ENCODE results near the gene TBCD.

TBCD gene

DNA sequence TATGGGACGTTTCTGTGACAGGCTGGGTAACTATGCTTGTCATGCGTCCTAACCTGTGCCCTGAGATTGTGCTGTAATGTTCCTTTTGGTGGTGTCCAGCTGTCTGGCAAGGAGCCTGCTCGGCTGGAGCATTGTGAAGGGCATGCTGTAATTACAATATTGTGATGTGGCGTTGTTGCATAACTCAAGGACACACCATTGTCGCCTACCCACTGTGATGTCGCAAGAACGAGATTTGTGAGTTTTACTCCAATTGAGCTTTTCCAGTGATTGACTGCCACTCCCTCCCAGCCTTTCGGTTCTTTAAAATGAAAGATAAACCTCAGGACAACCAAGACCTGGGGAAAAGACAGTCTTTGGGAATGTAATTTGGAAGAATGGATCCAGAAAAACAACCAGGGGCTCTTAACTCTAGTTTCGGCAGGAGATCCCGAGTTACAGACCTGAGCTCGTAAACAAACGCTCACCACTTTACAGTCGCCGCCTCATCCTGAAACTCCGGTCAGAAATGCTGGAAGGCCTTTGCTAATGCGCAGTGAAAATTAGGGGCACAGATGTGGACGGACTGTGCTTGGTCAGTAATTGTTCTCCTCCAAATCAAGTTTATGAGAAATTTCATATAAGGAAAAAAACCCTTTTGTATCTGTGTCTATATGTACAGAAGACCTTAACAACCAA lies 86.7 kb downstream of the TBCD start:
- TF ChIP-seq, protein P1, sequence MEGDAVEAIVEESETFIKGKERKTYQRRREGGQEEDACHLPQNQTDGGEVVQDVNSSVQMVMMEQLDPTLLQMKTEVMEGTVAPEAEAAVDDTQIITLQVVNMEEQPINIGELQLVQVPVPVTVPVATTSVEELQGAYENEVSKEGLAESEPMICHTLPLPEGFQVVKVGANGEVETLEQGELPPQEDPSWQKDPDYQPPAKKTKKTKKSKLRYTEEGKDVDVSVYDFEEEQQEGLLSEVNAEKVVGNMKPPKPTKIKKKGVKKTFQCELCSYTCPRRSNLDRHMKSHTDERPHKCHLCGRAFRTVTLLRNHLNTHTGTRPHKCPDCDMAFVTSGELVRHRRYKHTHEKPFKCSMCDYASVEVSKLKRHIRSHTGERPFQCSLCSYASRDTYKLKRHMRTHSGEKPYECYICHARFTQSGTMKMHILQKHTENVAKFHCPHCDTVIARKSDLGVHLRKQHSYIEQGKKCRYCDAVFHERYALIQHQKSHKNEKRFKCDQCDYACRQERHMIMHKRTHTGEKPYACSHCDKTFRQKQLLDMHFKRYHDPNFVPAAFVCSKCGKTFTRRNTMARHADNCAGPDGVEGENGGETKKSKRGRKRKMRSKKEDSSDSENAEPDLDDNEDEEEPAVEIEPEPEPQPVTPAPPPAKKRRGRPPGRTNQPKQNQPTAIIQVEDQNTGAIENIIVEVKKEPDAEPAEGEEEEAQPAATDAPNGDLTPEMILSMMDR (IDR thresholded peaks at IDR 0.05; ENCODE audit: low read length) = no peak
- TF ChIP-seq EZH2phosphoT487 (IDR thresholded peaks at IDR 0.05; ENCODE audit: low read length) (no peak), EZH2 (optimal IDR thresholded peaks at IDR 0.05; ENCODE audit: low read depth, low read length) (no peak)
- Histone ChIP-seq H3F3A (ENCODE audit: insufficient read depth, low read length) (no peaks in the 10 kb centered on the region), H3K4me1 (ENCODE audit: low read length) (no peaks in the 10 kb centered on the region), H3K27me3 (replicated peaks; ENCODE audit: insufficient read depth, low read length) (no peaks in the 10 kb centered on the region), H3K79me2 (ENCODE audit: low read length) (no peaks in the 10 kb centered on the region), H3K9ac (ENCODE audit: low read length) (no peak overlapping the region), H3K27ac (ENCODE audit: low read length) (no peak overlapping the region), H3K4me3 (ENCODE audit: low read length) (no peak overlapping the region), H3K9me2 (replicated peaks; ENCODE audit: insufficient read depth, low read length) (no peaks in the 10 kb centered on the region), H3K4me2 (ENCODE audit: low read depth, low read length) (no peak overlapping the region), H4K20me1 (ENCODE audit: insufficient read depth, low read length) (no peaks in the 10 kb centered on the region), H3K9me3 (replicated peaks; ENCODE audit: insufficient read depth, low read length) (no peaks in the 10 kb centered on the region), H2AFZ (ENCODE audit: low read length) (no peak overlapping the region), H3K36me3 (replicated peaks; ENCODE audit: insufficient read depth, low read length) (no peaks in the 10 kb centered on the region)
- DNase-seq = no peak

DNA sequence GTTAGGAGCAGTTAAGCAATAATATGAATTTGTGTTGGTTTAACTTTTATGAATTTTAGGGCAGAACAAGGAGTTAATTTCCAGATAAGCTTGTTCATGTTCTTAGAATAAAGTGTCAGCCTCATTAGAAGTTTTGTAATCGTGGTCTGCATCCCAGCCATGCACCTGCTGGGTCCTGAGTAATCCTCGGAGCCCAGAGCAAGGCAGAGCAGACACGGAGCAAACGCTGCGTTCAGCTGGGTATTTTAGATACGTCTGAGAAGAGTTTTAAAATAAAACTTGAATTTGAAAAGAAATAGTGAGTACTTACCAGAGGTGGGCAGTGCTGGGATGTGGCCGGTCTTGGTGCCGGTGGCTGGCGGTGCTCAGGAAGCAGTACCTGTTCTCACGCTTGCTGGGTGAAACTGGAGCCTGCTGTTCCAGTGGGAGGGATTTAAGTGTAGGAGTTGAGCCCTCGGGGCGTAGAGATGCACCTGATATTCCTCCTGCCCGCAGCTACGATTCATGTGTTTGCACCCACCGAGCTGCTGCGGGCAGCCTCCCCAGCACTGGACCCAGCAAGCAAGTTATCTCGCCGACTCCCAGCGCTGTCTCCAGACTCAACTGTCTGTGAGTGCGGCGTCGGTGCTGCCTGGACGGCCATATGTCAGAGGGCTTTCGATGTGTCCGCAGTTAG lies 87.9 kb downstream of the TBCD start, which contains the start of gene ZNF750:
Gene ZNF750 (minus strand): TSS at position 406 of the 676 bp plus-strand sequence. CDS start 7,568 bp downstream, outside the sequence.
- H3K36me3 ChIP-seq (replicated peaks; ENCODE audit: insufficient read depth, low read length) = no peaks in the 10 kb centered on the region
- TF ChIP-seq EZH2 (optimal IDR thresholded peaks at IDR 0.05; ENCODE audit: low read depth, low read length) (no peak), EZH2phosphoT487 (IDR thresholded peaks at IDR 0.05; ENCODE audit: low read length) (no peak)
- TF ChIP-seq, protein P1 (IDR thresholded peaks at IDR 0.05; ENCODE audit: low read length) = no peak
- no peak within 1 kb of the TSS for H3K9ac ChIP-seq (ENCODE audit: low read length)
- H2AFZ ChIP-seq (ENCODE audit: low read length) = no peak within 1 kb of the TSS
- H3F3A ChIP-seq (ENCODE audit: insufficient read depth, low read length) = no peaks in the 10 kb centered on the region
- no peaks in the 10 kb centered on the region for H3K27me3 ChIP-seq (replicated peaks; ENCODE audit: insufficient read depth, low read length)
- H3K4me3 ChIP-seq (ENCODE audit: low read length) = no peak within 1 kb of the TSS
- H3K27ac ChIP-seq (ENCODE audit: low read length) = no peak within 1 kb of the TSS
- no peaks in the 10 kb centered on the region for H3K9me3 ChIP-seq (replicated peaks; ENCODE audit: insufficient read depth, low read length)
- no peak for DNase-seq
- no peaks in the 10 kb centered on the region for H3K4me1 ChIP-seq (ENCODE audit: low read length)
- no peaks in the 10 kb centered on the region for H3K9me2 ChIP-seq (replicated peaks; ENCODE audit: insufficient read depth, low read length)
- H4K20me1 ChIP-seq (ENCODE audit: insufficient read depth, low read length) = no peaks in the 10 kb centered on the region
- H3K4me2 ChIP-seq (ENCODE audit: low read depth, low read length) = no peak within 1 kb of the TSS
- no peaks in the 10 kb centered on the region for H3K79me2 ChIP-seq (ENCODE audit: low read length)

DNA sequence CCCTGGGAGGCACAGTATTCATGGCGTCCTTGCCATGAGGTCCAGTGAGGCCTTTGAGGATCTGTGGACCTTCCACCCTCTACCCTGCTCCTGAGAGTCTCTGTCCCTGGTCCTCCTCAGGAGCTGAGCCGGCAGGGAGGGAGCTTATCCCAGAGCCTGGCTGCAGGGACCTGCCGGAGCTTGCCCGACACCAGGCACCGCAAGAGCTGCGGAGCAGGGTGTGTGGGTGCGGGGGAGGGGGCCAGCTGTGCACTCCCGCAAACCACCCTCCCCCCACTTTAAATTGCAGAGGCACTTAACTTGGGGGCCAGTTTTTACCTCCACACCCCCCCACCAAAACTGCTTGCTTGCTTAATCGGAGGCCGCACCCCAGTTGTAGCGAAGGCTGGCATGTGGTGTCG lies 88.6 kb downstream of the TBCD start:
- Histone ChIP-seq H3K36me3 (replicated peaks; ENCODE audit: insufficient read depth, low read length) (no peaks in the 10 kb centered on the region), H3K4me2 (ENCODE audit: low read depth, low read length) (no peak overlapping the region), H3F3A (ENCODE audit: insufficient read depth, low read length) (no peaks in the 10 kb centered on the region), H3K9me3 (replicated peaks; ENCODE audit: insufficient read depth, low read length) (no peaks in the 10 kb centered on the region), H3K4me3 (ENCODE audit: low read length) (no peak overlapping the region), H4K20me1 (ENCODE audit: insufficient read depth, low read length) (no peaks in the 10 kb centered on the region), H3K9ac (ENCODE audit: low read length) (no peak overlapping the region), H3K79me2 (ENCODE audit: low read length) (no peaks in the 10 kb centered on the region), H2AFZ (ENCODE audit: low read length) (no peak overlapping the region), H3K27ac (ENCODE audit: low read length) (no peak overlapping the region), H3K4me1 (ENCODE audit: low read length) (no peaks in the 10 kb centered on the region), H3K9me2 (replicated peaks; ENCODE audit: insufficient read depth, low read length) (no peaks in the 10 kb centered on the region), H3K27me3 (replicated peaks; ENCODE audit: insufficient read depth, low read length) (no peaks in the 10 kb centered on the region)
- TF ChIP-seq EZH2phosphoT487 (IDR thresholded peaks at IDR 0.05; ENCODE audit: low read length) = no peak
- TF ChIP-seq, protein P1 (IDR thresholded peaks at IDR 0.05; ENCODE audit: low read length) = no peak
- TF ChIP-seq EZH2 (optimal IDR thresholded peaks at IDR 0.05; ENCODE audit: low read depth, low read length) = no peak
- DNase-seq = no peak
